Spleen (tissue), 7 donors: ENCODE results near the gene MAEA.

Experiments used
- POLR2AphosphoS5 ChIP-seq, 3 donors: sonication (generic); formaldehyde crosslinking; IDR thresholded peaks; one replicate each; pipeline ENCODE4 v1.5.1; 2017; ENCODE audit warnings: antibody characterized with exemption in 3 of 3
- TF ChIP-seq, protein P1 (sequence below), 11 experiments: fragments of 200-600 bp in 7 of 11; fragments of 450-650 bp in 4 of 11; sonication (generic) in 4 of 11; IDR thresholded peaks in 8 of 11; conservative IDR thresholded peaks in 3 of 11; 1 replicate in 7 of 11; 2 replicates in 4 of 11; pipeline versions ENCODE4 v1.4.0 to v1.8.0; 2016 to 2021; ENCODE audit warnings: antibody characterized with exemption in 11 of 11, inconsistent platforms in 4 of 11, mild to moderate bottlenecking in 1 of 11
- donor health status: DM: no; HTN: no; CAD: no; lungs with moderate emphysema.
- donor health status: DM: no; HTN: no; CAD: no.
- donor health status: DM: no; HTN: no; CAD: no.

DNA sequence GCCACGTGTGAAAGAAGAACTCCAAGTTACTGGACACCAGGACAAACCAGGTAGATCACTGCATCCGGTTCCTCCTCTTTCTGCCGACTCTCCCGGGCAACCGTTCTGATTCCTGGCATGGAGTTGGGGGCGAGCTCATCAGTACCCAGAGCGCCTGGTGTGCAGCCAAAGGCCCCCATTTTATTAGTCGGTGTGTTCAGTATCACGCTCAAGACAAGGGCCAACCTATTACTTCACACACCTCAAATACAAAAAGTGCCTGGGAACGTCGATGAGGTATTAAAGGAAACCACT lies 38.0 kb upstream of the MAEA start:
- TF ChIP-seq, protein P1, sequence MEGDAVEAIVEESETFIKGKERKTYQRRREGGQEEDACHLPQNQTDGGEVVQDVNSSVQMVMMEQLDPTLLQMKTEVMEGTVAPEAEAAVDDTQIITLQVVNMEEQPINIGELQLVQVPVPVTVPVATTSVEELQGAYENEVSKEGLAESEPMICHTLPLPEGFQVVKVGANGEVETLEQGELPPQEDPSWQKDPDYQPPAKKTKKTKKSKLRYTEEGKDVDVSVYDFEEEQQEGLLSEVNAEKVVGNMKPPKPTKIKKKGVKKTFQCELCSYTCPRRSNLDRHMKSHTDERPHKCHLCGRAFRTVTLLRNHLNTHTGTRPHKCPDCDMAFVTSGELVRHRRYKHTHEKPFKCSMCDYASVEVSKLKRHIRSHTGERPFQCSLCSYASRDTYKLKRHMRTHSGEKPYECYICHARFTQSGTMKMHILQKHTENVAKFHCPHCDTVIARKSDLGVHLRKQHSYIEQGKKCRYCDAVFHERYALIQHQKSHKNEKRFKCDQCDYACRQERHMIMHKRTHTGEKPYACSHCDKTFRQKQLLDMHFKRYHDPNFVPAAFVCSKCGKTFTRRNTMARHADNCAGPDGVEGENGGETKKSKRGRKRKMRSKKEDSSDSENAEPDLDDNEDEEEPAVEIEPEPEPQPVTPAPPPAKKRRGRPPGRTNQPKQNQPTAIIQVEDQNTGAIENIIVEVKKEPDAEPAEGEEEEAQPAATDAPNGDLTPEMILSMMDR (IDR thresholded peaks at IDR 0.05 in 8 of 11, conservative IDR thresholded peaks at IDR 0.05 in 3 of 11): no peak
- TF ChIP-seq POLR2AphosphoS5 (IDR thresholded peaks at IDR 0.05): no peak
